ENCODE measurements around the gene SH3RF3. TPM values are rescaled to one million over a fixed set of nuclear protein-coding genes. Genes with fewer than 3 reads are reported as not detected.

The SH3RF3 gene
- polyA plus RNA-seq, 4 donors = 4.8 to 5.7 (median 5.1) TPM

GRCh38 chr2:109401370-109401769 is 272.4 kb downstream of the SH3RF3 start:
- no peak for DNase-seq (ENCODE audit: low read depth in 4 of 4, low spot score in 3 of 4)

- no peak for DNase-seq (ENCODE audit: low read depth in 4 of 4, low spot score in 3 of 4)
These were observed 273.2 kb downstream of the SH3RF3 start for GRCh38 chr2:109402180-109402579.

- DNase-seq (ENCODE audit: low read depth in 4 of 4, low spot score in 3 of 4) = no peak
These were observed 274.2 kb downstream of the SH3RF3 start for GRCh38 chr2:109402980-109403840.

- DNase-seq (ENCODE audit: low read depth in 4 of 4, low spot score in 3 of 4) = no peak
These were observed 274.8 kb downstream of the SH3RF3 start for GRCh38 chr2:109403841-109404201.

- no peak for DNase-seq (ENCODE audit: low read depth in 4 of 4, low spot score in 3 of 4)
These were observed 275.7 kb downstream of the SH3RF3 start for GRCh38 chr2:109404681-109405080.

GRCh38 chr2:109405873-109406272 is 276.9 kb downstream of the SH3RF3 start:
- no peak for DNase-seq (ENCODE audit: low read depth in 4 of 4, low spot score in 3 of 4)

GRCh38 chr2:109406301-109406700 is 277.3 kb downstream of the SH3RF3 start:
- DNase-seq (ENCODE audit: low read depth in 4 of 4, low spot score in 3 of 4) = no peak

GRCh38 chr2:109407276-109408042 is 278.5 kb downstream of the SH3RF3 start:
- DNase-seq (ENCODE audit: low read depth in 4 of 4, low spot score in 3 of 4) = no peak

- DNase-seq (ENCODE audit: low read depth in 4 of 4, low spot score in 3 of 4) = no peak
These were observed 279.0 kb downstream of the SH3RF3 start for GRCh38 chr2:109408043-109408335.

- DNase-seq (ENCODE audit: low read depth in 4 of 4, low spot score in 3 of 4) = no peak
These were observed 280.5 kb downstream of the SH3RF3 start for GRCh38 chr2:109409321-109410038.

GRCh38 chr2:109410039-109410815 is 281.2 kb downstream of the SH3RF3 start:
- DNase-seq (ENCODE audit: low read depth in 4 of 4, low spot score in 3 of 4) = peak; percentile 21 to 75 (median 55)

GRCh38 chr2:109411640-109412325 is 282.8 kb downstream of the SH3RF3 start:
- no peak for DNase-seq (ENCODE audit: low read depth in 4 of 4, low spot score in 3 of 4)

- no peak for DNase-seq (ENCODE audit: low read depth in 4 of 4, low spot score in 3 of 4)
These were observed 286.6 kb downstream of the SH3RF3 start for GRCh38 chr2:109415581-109416013.

GRCh38 chr2:109417701-109418335 is 288.8 kb downstream of the SH3RF3 start:
- DNase-seq (ENCODE audit: low read depth in 4 of 4, low spot score in 3 of 4) = no peak

- no peak for DNase-seq (ENCODE audit: low read depth in 4 of 4, low spot score in 3 of 4)
These were observed 289.7 kb downstream of the SH3RF3 start for GRCh38 chr2:109418716-109419115.

GRCh38 chr2:109419171-109419756 is 290.3 kb downstream of the SH3RF3 start:
- DNase-seq (ENCODE audit: low read depth in 4 of 4, low spot score in 3 of 4) = no peak

GRCh38 chr2:109419960-109420370 is 291.0 kb downstream of the SH3RF3 start:
- no peak for DNase-seq (ENCODE audit: low read depth in 4 of 4, low spot score in 3 of 4)

- no peak for DNase-seq (ENCODE audit: low read depth in 4 of 4, low spot score in 3 of 4)
These were observed 292.1 kb downstream of the SH3RF3 start for GRCh38 chr2:109421101-109421500.

GRCh38 chr2:109421642-109422041 is 292.6 kb downstream of the SH3RF3 start:
- no peak for DNase-seq (ENCODE audit: low read depth in 4 of 4, low spot score in 3 of 4)
